HEK293 (cell line): Measurements from ENCODE around the gene KANK3.

Experiments used
- CTCF ChIA-PET: fragments of 350-600 bp; formaldehyde crosslinking; extraction: SDS; loops from one replicate; lab custom pipeline; 2021; ENCODE audit warnings: antibody characterized with exemption; lab: Yijun Ruan, JAX
- POLR2A ChIA-PET: fragments of 300-600 bp; formaldehyde crosslinking; extraction: SDS; loops from one replicate; lab custom pipeline; 2020; ENCODE audit warnings: antibody characterized with exemption, inconsistent platforms; lab: Yijun Ruan, JAX
- H3K27ac ChIP-seq: fragments of 200-500 bp; sonication (Bioruptor generic); 2 replicates; pipeline ENCODE4 v1.5.1; 2014; ENCODE audit warnings: low read depth, low read length, control low read depth, inconsistent platforms; ENCODE audit errors: extremely low read depth
- H3K36me3 ChIP-seq, 2 experiments: fragments of 200-500 bp in 1 of 2; sonication (Bioruptor generic) in 1 of 2; 1 replicate in 1 of 2; 2 replicates in 1 of 2; pipeline ENCODE4 v1.5.1; 2014 to 2017; ENCODE audit warnings: inconsistent platforms in 2 of 2, low read length in 2 of 2; ENCODE audit not compliant: control insufficient read depth in 2 of 2, insufficient read depth in 1 of 2
- H3K4me1 ChIP-seq: fragments of 200-500 bp; sonication (Bioruptor generic); 2 replicates; pipeline ENCODE4 v1.5.1; 2014; ENCODE audit warnings: mild to moderate bottlenecking, low read length, inconsistent platforms; ENCODE audit not compliant: control insufficient read depth, insufficient read depth
- H3K4me3 ChIP-seq: 2 replicates; pipeline ENCODE4 v1.5.1; 2011; ENCODE audit warnings: low read depth, mild to moderate bottlenecking, control low read depth, low read length, moderate library complexity
- H3K9me3 ChIP-seq: fragments of 200-500 bp; sonication (Bioruptor generic); 2 replicates; pipeline ENCODE4 v1.5.1; 2014; ENCODE audit warnings: low read depth, low read length, inconsistent platforms; ENCODE audit not compliant: control insufficient read depth, insufficient read depth
- ATF2 ChIP-seq: fragments of 450-650 bp; formaldehyde crosslinking; IDR thresholded peaks from 2 replicates; pipeline ENCODE4 v1.5.1; 2016; ENCODE audit warnings: missing biosample characterization, missing genetic modification characterization, low read depth
- CTCF ChIP-seq: fragments of 450-650 bp; formaldehyde crosslinking; IDR thresholded peaks from 2 replicates; pipeline ENCODE4 v1.5.1; 2016; ENCODE audit warnings: missing biosample characterization, missing genetic modification characterization
- GFI1B ChIP-seq: fragments of 450-650 bp; formaldehyde crosslinking; IDR thresholded peaks from 2 replicates; pipeline ENCODE4 v1.5.1; 2016; ENCODE audit warnings: missing biosample characterization, missing genetic modification characterization
- GLI4 ChIP-seq: fragments of 450-650 bp; formaldehyde crosslinking; IDR thresholded peaks from 2 replicates; pipeline ENCODE4 v1.5.1; 2016; ENCODE audit warnings: missing biosample characterization, missing genetic modification characterization
- HOXC10 ChIP-seq: sonication (generic); formaldehyde crosslinking; IDR thresholded peaks from 2 replicates; pipeline ENCODE4 v1.8.1; 2023; ENCODE audit warnings: mild to moderate bottlenecking, missing genetic modification reagents
- KLF8 ChIP-seq: fragments of 450-650 bp; formaldehyde crosslinking; IDR thresholded peaks from 2 replicates; pipeline ENCODE4 v1.5.1; 2016; ENCODE audit warnings: missing biosample characterization, missing genetic modification characterization
- RBAK ChIP-seq: fragments of 450-650 bp; formaldehyde crosslinking; IDR thresholded peaks from 2 replicates; pipeline ENCODE4 v1.5.1; 2016; ENCODE audit warnings: missing biosample characterization, missing genetic modification characterization
- SP2 ChIP-seq: fragments of 450-650 bp; formaldehyde crosslinking; IDR thresholded peaks from 2 replicates; pipeline ENCODE4 v1.5.1; 2016; ENCODE audit warnings: missing biosample characterization, missing genetic modification characterization
- ZBTB17 ChIP-seq: fragments of 450-650 bp; formaldehyde crosslinking; IDR thresholded peaks from 2 replicates; pipeline ENCODE4 v1.5.1; 2016; ENCODE audit warnings: missing biosample characterization, missing genetic modification characterization
- ZNF121 ChIP-seq: fragments of 450-650 bp; formaldehyde crosslinking; IDR thresholded peaks from 2 replicates; pipeline ENCODE4 v1.5.1; 2016; ENCODE audit warnings: missing biosample characterization, missing genetic modification characterization
- ZNF184 ChIP-seq: fragments of 450-650 bp; IDR thresholded peaks from 2 replicates; pipeline ENCODE4 v1.5.1; 2018; ENCODE audit warnings: missing biosample characterization, mild to moderate bottlenecking, missing genetic modification characterization
- ZNF2 ChIP-seq: fragments of 450-650 bp; formaldehyde crosslinking; IDR thresholded peaks from 2 replicates; pipeline ENCODE4 v1.5.1; 2016; ENCODE audit warnings: missing biosample characterization, missing genetic modification characterization
- ZNF335 ChIP-seq: fragments of 450-650 bp; formaldehyde crosslinking; conservative IDR thresholded peaks from 2 replicates; pipeline ENCODE4 v1.5.1; 2016; ENCODE audit warnings: missing biosample characterization, missing genetic modification characterization
- ZNF366 ChIP-seq: fragments of 450-650 bp; formaldehyde crosslinking; conservative IDR thresholded peaks from 2 replicates; pipeline ENCODE4 v1.5.1; 2016; ENCODE audit warnings: missing biosample characterization, missing genetic modification characterization
- ZNF639 ChIP-seq: fragments of 450-650 bp; formaldehyde crosslinking; IDR thresholded peaks from 2 replicates; pipeline ENCODE4 v1.5.1; 2016; ENCODE audit warnings: missing biosample characterization, missing genetic modification characterization
- ZNF660 ChIP-seq: fragments of 450-650 bp; IDR thresholded peaks from 2 replicates; pipeline ENCODE4 v1.5.1; 2018; ENCODE audit warnings: missing biosample characterization, mild to moderate bottlenecking, missing genetic modification characterization
- ZNF76 ChIP-seq: fragments of 450-650 bp; formaldehyde crosslinking; IDR thresholded peaks from 2 replicates; pipeline ENCODE4; 2016; ENCODE audit warnings: low read depth, missing biosample characterization, missing genetic modification characterization, borderline replicate concordance
- ZNF843 ChIP-seq: fragments of 450-650 bp; formaldehyde crosslinking; IDR thresholded peaks from 2 replicates; pipeline ENCODE4 v1.5.1; 2016; ENCODE audit warnings: missing biosample characterization, missing genetic modification characterization
- TF ChIP-seq, protein P1 (sequence below): fragments of 450-650 bp; formaldehyde crosslinking; IDR thresholded peaks from 2 replicates; pipeline ENCODE4 v1.5.1; 2016; ENCODE audit warnings: missing biosample characterization, missing genetic modification characterization
- TF ChIP-seq, protein P2 (sequence below): fragments of 450-650 bp; formaldehyde crosslinking; IDR thresholded peaks from 2 replicates; pipeline ENCODE4 v1.5.1; 2017; ENCODE audit warnings: missing biosample characterization, mild to moderate bottlenecking, missing genetic modification characterization, moderate library complexity
- TF ChIP-seq, protein P3 (sequence below): fragments of 450-650 bp; formaldehyde crosslinking; conservative IDR thresholded peaks from 2 replicates; pipeline ENCODE4 v1.5.1; 2016; ENCODE audit warnings: low read depth, missing biosample characterization, missing genetic modification characterization

KANK3 gene

GRCh38 chr19:8390617-8390981, 47.5 kb upstream of the KANK3 start (continued):
- TF ChIP-seq CTCF (no peak), SP2 (peak; percentile 90), ZNF366 (no peak), ZNF639 (no peak)

- Histone ChIP-seq H3K27ac (peak within 1 kb of the TSS; percentile 98), H3K4me1 (peaks cover 3% of the 10 kb centered on the region; the same call in 1 of the 2 replicates), H3K9me3 (no peaks in the 10 kb centered on the region), H3K4me3 (peak within 1 kb of the TSS; percentile 97), H3K36me3 (peaks cover 0 to 3% of the 10 kb centered on the region in 2 experiments; a peak in 1 of 3 replicates)
- POLR2A ChIA-PET, result interaction anchor here (0.6 to 1.9 kb wide), 21 partner anchors 11 to 1292 kb away, joined by 3 to 24 read pairs (median 4); partner anchors contain the start of genes ANGPTL4, HNRNPM, MARCHF2 and NDUFA7
- CTCF ChIA-PET, result interaction anchor here (0.6 to 6.5 kb wide), 2 partner anchors 36 to 128 kb away, joined by 3 to 57 read pairs; no protein-coding TSS in a partner anchor
- TF ChIP-seq HOXC10 (CRISPR knock-in tag) (0 out of 2 replicates have a peak, but pooled peaks have one; percentile 68), ATF2 (peak; percentile 100), KLF8 (tag by site-specific recombination) (peak; percentile 100), ZNF335 (tag by site-specific recombination) (peak; percentile 79), GFI1B (no peak), ZNF366 (no peak; the same call in 1 of the 2 replicates), ZNF76 (tag by site-specific recombination) (peak; percentile 79; the same call in 1 of the 2 replicates), RBAK (tag by site-specific recombination) (no peak), ZNF121 (tag by site-specific recombination) (no peak), ZNF660 (tag by site-specific recombination) (peak; percentile 87), ZNF184 (tag by site-specific recombination) (0 out of 2 replicates have a peak, but pooled peaks have one; percentile 63), ZBTB17 (peak; percentile 73), ZNF2 (tag by site-specific recombination) (no peak; the same call in 1 of the 2 replicates), ZNF843 (tag by site-specific recombination) (peak; percentile 5), GLI4 (tag by site-specific recombination) (no peak), ZNF639 (peak; percentile 82; the same call in 1 of the 2 replicates)
- TF ChIP-seq, protein P1, sequence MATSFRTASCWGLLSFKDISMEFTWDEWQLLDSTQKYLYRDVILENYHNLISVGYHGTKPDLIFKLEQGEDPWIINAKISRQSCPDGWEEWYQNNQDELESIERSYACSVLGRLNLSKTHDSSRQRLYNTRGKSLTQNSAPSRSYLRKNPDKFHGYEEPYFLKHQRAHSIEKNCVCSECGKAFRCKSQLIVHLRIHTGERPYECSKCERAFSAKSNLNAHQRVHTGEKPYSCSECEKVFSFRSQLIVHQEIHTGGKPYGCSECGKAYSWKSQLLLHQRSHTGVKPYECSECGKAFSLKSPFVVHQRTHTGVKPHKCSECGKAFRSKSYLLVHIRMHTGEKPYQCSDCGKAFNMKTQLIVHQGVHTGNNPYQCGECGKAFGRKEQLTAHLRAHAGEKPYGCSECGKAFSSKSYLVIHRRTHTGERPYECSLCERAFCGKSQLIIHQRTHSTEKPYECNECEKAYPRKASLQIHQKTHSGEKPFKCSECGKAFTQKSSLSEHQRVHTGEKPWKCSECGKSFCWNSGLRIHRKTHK (tag by site-specific recombination), result no peak
- TF ChIP-seq, protein P2, sequence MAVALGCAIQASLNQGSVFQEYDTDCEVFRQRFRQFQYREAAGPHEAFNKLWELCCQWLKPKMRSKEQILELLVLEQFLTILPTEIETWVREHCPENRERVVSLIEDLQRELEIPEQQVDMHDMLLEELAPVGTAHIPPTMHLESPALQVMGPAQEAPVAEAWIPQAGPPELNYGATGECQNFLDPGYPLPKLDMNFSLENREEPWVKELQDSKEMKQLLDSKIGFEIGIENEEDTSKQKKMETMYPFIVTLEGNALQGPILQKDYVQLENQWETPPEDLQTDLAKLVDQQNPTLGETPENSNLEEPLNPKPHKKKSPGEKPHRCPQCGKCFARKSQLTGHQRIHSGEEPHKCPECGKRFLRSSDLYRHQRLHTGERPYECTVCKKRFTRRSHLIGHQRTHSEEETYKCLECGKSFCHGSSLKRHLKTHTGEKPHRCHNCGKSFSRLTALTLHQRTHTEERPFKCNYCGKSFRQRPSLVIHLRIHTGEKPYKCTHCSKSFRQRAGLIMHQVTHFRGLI (tag by site-specific recombination), result no peak; the same call in 1 of the 2 replicates
- TF ChIP-seq, protein P3, sequence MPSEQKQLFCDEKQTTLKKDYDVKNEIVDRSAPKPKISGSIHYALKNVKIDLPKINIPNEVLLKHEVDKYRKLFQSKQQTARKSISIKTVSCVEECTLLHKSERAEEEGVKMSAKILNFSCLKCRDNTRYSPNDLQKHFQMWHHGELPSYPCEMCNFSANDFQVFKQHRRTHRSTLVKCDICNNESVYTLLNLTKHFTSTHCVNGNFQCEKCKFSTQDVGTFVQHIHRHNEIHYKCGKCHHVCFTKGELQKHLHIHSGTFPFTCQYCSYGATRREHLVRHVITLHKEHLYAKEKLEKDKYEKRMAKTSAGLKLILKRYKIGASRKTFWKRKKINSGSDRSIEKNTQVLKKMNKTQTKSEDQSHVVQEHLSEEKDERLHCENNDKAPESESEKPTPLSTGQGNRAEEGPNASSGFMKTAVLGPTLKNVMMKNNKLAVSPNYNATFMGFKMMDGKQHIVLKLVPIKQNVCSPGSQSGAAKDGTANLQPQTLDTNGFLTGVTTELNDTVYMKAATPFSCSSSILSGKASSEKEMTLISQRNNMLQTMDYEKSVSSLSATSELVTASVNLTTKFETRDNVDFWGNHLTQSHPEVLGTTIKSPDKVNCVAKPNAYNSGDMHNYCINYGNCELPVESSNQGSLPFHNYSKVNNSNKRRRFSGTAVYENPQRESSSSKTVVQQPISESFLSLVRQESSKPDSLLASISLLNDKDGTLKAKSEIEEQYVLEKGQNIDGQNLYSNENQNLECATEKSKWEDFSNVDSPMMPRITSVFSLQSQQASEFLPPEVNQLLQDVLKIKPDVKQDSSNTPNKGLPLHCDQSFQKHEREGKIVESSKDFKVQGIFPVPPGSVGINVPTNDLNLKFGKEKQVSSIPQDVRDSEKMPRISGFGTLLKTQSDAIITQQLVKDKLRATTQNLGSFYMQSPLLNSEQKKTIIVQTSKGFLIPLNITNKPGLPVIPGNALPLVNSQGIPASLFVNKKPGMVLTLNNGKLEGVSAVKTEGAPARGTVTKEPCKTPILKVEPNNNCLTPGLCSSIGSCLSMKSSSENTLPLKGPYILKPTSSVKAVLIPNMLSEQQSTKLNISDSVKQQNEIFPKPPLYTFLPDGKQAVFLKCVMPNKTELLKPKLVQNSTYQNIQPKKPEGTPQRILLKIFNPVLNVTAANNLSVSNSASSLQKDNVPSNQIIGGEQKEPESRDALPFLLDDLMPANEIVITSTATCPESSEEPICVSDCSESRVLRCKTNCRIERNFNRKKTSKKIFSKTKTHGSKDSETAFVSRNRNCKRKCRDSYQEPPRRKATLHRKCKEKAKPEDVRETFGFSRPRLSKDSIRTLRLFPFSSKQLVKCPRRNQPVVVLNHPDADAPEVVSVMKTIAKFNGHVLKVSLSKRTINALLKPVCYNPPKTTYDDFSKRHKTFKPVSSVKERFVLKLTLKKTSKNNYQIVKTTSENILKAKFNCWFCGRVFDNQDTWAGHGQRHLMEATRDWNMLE (tag by site-specific recombination), result peak; percentile 57
These were observed 47.0 kb upstream of the KANK3 start, which contains the start of gene RAB11B for GRCh38 chr19:8389891-8390616. Gene RAB11B (plus strand): TSS chr19:8390360. CDS start chr19:8390417, 57 bp downstream.
